Calu3 (cell line): ENCODE results near the gene ATP6V1F. TPM values are rescaled to one million over a fixed set of nuclear protein-coding genes. Genes with fewer than 3 reads are reported as not detected.

ENCODE experiments used
- BruUV-seq: library from RNA; stranded (reverse); fragments of 400-500 nt; replicated peaks from 2 replicates; lab custom pipeline; 2021; lab: Mats Ljungman, UMichigan
- CTCF ChIA-PET: fragments of 300-600 bp; sonication (Branson Sonifier 250); formaldehyde crosslinking; loops from one replicate; lab custom pipeline; 2022; ENCODE audit warnings: antibody characterized with exemption; lab: Charles Lee
- DNase-seq: peaks from one replicate; pipeline ENCODE4 v3.0.0; 2022
- H3K27ac Mint-ChIP-seq: one replicate; pipeline ENCODE4 v1.8.0; 2022; ENCODE audit warnings: mixed read lengths; ENCODE audit not compliant: unreplicated experiment
- H3K27me3 Mint-ChIP-seq: one replicate; pipeline ENCODE4 v1.8.0; 2022; ENCODE audit warnings: mixed read lengths; ENCODE audit not compliant: unreplicated experiment
- H3K36me3 Mint-ChIP-seq: one replicate; pipeline ENCODE4 v1.8.0; 2022; ENCODE audit warnings: mild to moderate bottlenecking, moderate library complexity, mixed read lengths; ENCODE audit not compliant: insufficient read depth, unreplicated experiment
- H3K4me1 Mint-ChIP-seq: one replicate; pipeline ENCODE4 v1.8.0; 2022; ENCODE audit warnings: mild to moderate bottlenecking, low read depth, mixed read lengths; ENCODE audit not compliant: unreplicated experiment
- H3K4me3 Mint-ChIP-seq: one replicate; pipeline ENCODE4 v1.8.0; 2022; ENCODE audit warnings: mild to moderate bottlenecking, low read depth, moderate library complexity, mixed read lengths; ENCODE audit not compliant: unreplicated experiment
- H3K9me3 Mint-ChIP-seq: one replicate; pipeline ENCODE4 v1.8.0; 2022; ENCODE audit warnings: low read depth, mixed read lengths; ENCODE audit not compliant: unreplicated experiment
- CTCF ChIP-seq: fragments of 200-600 bp; IDR thresholded peaks from one replicate; pipeline ENCODE4 v1.8.0; 2022; ENCODE audit warnings: antibody characterized with exemption; ENCODE audit not compliant: unreplicated experiment
- intact Hi-C: fragments of 100-400 bp; cut with micrococcal nuclease; formaldehyde crosslinking; loops from one replicate; pipeline ENCODE4 v1.10.0; 2022; ENCODE audit not compliant: unreplicated experiment
- total RNA-seq: library from RNA; stranded (reverse); gene quantifications from 2 replicates; pipeline ENCODE4 v1.2.3, GENCODE V29; 2022

ATP6V1F gene
- total RNA-seq, 1 experiment from 2014 or later = 104 TPM

GRCh38 chr7:128873234-128873633 is 10.6 kb downstream of the ATP6V1F start:
- Mint-ChIP-seq H3K27ac (no peak overlapping the region), H3K4me3 (no peak overlapping the region), H3K27me3 (peaks cover 7% of the 10 kb centered on the region), H3K4me1 (peaks cover 15% of the 10 kb centered on the region), H3K36me3 (peaks cover 22% of the 10 kb centered on the region), H3K9me3 (no peaks in the 10 kb centered on the region)
- intact Hi-C loops = no loop called here
- BruUV-seq = no TSS peak
- no peak for DNase-seq
- CTCF ChIA-PET = no interaction called here
- TF ChIP-seq CTCF = no peak

GRCh38 chr7:128874140-128875031 is 11.7 kb downstream of the ATP6V1F start:
- Mint-ChIP-seq H3K4me1 (peaks cover 9% of the 10 kb centered on the region), H3K4me3 (no peak overlapping the region), H3K27me3 (peaks cover 7% of the 10 kb centered on the region), H3K36me3 (peaks cover 14% of the 10 kb centered on the region), H3K27ac (no peak overlapping the region), H3K9me3 (no peaks in the 10 kb centered on the region)
- CTCF ChIA-PET = no interaction called here
- intact Hi-C loops = no loop called here
- BruUV-seq = no TSS peak
- TF ChIP-seq CTCF = no peak
- DNase-seq = no peak

- no peak overlapping the region for H3K27ac Mint-ChIP-seq
- no peak for DNase-seq
- intact Hi-C loops = no loop called here
- CTCF ChIA-PET = no interaction called here
- BruUV-seq = no TSS peak
- no peak overlapping the region for H3K4me3 Mint-ChIP-seq
- TF ChIP-seq CTCF = no peak
- H3K4me1 Mint-ChIP-seq = peaks cover 9% of the 10 kb centered on the region
- H3K27me3 Mint-ChIP-seq = peaks cover 3% of the 10 kb centered on the region
- H3K9me3 Mint-ChIP-seq = no peaks in the 10 kb centered on the region
- peaks cover 5% of the 10 kb centered on the region for H3K36me3 Mint-ChIP-seq
Measured at GRCh38 chr7:128875523-128875948, 12.9 kb downstream of the ATP6V1F start.

- CTCF ChIA-PET = no interaction called here
- Mint-ChIP-seq H3K36me3 (peaks cover 2% of the 10 kb centered on the region), H3K4me1 (peaks cover 9% of the 10 kb centered on the region), H3K27me3 (no peaks in the 10 kb centered on the region), H3K27ac (no peak overlapping the region), H3K4me3 (no peak overlapping the region), H3K9me3 (no peaks in the 10 kb centered on the region)
- no peak for TF ChIP-seq CTCF
- intact Hi-C loops = no loop called here
- no peak for DNase-seq
- no TSS peak for BruUV-seq
Measured at GRCh38 chr7:128876127-128876526, 13.5 kb downstream of the ATP6V1F start.
